Stimulated activated CD8-positive, alpha-beta memory T cell treated with anti-CD3 and anti-CD28 coated beads, Interleukin-4, amount 100 ng/mL, for 1 hour (primary cell): ENCODE measurements around the gene PCGF3.
"Not testable (repeated sequence)": the region's sequence is repeated elsewhere in the genome, so short reads cannot be mapped to it uniquely, and the experiment has no call there.

Experiments
- DNase-seq, 2 donors: peaks; one replicate each; pipeline ENCODE4 v3.0.0-alpha.2; 2020; ENCODE audit warnings: low read depth in 2 of 2, low spot score in 1 of 2

The PCGF3 gene

DNA sequence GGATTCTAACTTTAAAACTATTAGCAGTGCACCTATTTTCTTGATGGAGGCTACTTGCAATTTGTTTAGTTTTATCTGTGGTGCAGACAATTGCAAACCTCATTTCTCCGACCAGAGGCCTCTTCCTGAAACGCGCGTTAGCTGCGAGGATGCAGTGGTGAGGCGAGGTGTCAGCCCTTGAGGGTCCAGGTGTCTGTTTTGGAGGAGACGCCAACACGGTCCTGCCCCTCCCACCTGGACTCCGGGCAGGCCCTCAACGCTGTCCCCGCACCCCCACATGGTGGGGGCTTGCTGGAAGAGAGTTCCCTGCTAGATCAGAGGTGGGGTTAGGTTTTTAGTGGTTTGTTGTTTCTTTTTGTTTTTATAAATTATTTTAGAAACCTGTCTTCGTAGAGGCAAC is 34.4 kb downstream of the PCGF3 start:
- no peak for DNase-seq

GRCh38 chr4:740656-741282 is 35.1 kb downstream of the PCGF3 start:
- no peak for DNase-seq

DNA sequence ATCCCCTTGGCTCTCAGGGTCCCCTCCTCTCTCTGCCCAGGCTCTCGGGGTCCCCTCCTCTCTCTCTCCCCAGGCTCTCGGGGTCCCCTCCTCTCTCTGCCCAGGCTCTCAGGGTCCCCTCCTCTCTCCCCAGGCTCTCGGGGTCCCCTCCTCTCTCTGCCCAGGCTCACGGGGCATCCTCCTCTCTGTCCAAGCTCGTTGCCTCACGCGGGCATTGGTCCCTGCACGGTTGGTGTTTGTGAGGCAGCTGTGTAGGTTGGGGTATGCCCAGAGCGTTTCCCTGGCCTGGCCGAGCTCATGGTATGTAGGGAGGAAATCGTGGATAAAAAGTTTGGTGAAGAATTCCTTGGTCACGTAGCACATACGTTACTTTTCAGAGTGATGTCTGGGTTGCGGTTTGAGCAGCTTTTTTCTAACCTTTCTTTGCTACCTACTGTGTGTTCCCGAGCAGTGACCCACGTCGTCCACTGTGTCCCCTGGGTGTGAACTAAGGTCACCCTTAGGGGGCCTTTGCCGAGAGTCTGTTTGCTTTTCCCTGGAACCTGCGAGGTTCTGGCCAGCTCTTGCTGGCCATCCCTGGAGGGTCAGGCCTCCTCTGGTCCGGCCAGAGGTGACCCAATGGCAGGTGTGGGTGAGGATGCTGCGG is 36.6 kb downstream of the PCGF3 start:
- DNase-seq = no peak

DNA sequence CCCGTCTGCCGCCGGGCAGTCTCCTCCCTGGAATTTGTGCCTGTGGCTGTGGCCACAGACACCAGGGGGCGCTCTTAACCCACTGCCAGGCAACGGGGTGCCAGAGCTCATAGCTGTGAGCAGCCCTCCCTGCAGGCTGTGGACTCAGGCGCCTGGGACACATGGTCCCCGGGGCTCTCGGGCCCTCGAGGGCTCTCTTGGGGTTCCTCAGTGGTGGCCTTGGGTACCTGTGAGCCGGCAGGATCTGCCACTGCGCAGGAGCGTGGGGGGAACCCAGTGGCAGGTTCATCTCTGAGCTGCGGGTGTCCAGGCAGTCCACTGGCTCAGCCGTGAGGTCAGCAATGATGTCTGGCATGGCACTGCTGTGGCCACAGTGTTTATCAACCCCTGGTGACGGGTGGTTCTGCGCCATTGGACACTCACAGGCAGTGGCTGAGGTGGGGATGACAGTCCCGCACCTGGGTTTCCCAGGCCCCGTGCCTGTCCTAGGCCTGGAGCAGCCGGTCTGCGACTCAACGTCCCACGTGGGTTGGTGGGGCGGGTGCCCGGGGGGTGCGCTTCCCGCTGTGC is 37.2 kb downstream of the PCGF3 start:
- peak; percentile 53 to 60 for DNase-seq

DNA sequence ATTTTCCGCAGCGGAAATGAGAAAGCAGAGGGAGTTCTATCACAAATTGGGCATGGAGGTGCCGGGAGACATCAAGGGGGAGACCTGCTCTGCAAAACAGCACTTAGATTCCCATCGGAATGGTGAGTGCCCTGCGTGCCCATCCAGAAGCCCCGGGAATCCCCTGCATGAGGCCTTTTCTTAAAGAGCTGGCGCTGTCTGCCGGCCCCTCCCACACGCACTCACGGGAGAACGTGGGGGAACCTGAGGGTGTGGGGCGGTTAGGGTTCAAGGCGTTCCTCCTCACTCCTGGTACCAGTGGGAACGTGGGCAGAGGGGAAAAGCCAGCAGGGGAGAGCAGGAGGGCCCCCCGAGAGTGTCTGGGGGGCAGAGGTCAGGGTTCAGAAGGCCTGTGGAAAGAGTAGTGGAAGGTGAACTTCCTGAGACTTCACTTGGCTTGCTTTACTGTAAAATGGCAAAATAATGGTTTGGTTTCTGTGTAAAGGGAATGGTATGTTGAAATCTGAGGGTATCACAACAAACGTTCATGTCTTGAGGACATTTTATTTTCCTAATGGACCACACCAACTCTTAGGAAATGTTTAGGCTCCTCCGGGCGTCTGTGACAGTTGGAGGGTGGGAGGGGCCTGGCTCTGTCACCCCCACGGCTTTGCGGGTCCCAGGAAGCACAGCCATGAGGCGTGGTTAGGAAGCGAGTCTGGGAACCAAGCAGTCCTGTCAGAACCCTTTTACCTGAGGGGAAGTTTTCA is 38.0 kb downstream of the PCGF3 start:
- no peak for DNase-seq

DNA sequence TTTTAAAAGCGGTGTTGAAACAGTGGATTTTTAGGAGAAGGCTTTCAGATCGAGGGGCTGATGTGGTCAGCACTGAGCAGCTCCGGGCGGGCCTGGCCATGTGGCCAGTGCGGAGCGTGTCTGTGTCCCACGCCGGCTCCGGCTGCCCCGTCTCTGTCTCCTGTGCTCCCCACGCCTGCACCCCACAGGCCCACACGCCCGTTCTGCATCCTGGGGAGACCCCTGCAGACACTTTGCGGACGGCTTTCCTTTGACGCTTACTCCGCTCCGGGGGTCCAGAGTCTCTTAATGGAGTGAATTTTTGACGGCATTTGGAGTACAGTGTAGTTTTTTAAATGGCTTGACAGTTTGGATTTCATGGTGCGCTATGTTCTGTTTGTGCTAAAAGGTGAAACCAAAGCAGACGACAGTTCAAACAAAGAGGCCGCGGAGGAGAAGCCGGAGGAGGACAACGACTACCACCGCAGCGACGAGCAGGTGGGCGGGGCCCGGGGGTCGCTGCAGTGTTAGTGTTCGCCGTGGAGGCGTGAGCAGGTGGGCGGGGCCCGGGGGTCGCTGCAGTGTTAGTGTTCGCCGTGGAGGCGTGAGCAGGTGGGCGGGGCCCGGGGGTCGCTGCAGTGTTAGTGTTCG is 38.7 kb downstream of the PCGF3 start:
- DNase-seq = no peak

GRCh38 chr4:747546-748170 is 42.0 kb downstream of the PCGF3 start:
- no peak for DNase-seq

DNA sequence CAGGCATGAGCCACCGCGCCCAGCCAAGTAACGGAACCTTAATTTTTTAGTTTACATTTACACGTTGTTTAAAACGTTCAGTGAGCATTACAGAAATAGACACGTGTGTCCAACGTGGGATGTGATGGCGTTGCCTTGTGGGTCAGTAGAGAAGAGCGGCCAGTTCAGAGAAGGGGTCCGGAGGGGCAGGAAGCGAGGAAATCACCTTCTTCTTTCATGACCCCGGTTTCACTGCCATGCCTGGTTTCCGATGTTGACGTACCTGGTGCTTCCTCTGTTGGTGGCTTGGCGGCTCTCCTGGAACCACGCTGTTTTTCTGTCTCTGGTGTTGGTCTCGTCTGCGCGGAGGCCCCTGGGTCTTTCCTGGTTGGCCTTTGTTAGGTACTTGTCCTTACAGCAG is 42.8 kb downstream of the PCGF3 start:
- no peak for DNase-seq

- DNase-seq = no peak
These were observed 44.4 kb downstream of the PCGF3 start for GRCh38 chr4:749698-750666.

DNA sequence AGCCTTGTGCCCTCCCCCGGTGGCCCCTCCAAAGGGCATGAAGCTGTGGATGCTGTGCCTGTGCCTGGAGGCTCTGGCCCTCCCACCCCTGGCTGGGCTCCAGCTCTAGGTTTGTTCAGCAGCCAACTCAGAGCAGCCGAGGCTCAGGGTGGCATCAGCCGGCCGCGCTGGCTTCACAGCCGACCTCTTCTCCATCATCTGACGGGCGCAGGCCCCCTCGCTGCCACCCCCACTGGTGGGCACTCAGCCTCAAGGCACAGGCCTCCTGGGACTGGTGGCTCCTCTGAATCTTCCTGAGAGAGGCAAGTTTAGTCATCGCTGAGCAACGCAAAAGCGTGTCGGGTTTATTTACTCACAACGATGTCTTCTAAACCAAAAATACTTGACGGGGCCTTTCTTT is 46.0 kb downstream of the PCGF3 start:
- DNase-seq = no peak

DNA sequence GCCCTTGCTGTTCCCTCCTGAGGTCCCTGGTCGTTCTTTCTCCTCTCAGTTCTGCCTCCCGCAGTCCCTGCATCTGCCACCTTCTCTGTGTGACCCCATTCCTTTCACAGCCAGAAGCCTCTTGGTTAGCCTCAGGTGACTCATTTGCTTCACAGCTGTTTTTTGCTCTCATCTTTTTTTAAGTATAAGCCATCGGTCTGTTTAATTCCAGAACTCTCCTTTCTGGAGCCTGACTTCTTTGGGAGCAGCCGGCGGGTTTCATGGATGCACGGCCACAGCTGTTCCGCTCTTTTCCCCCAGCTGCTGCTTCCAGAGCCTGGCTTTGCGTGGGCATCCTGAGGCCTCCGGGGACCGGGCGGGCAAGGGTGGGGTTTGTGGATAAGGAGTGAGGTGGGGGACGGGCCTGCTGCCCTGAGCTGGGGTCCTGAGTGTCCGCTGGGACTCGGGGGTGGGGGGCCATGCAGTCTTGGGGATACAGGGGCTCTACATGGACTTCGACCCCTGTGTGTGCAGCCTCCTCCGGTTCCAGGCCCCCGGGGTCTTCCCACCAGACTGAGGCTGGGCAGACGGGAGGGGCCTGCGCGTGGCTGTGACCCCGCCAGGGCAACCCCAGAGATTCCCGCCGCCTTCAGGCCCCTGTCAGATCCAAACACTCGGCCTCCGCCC is 46.7 kb downstream of the PCGF3 start:
- no peak for DNase-seq

GRCh38 chr4:753186-753585 is 47.6 kb downstream of the PCGF3 start:
- DNase-seq = not testable (repeated sequence)

DNA sequence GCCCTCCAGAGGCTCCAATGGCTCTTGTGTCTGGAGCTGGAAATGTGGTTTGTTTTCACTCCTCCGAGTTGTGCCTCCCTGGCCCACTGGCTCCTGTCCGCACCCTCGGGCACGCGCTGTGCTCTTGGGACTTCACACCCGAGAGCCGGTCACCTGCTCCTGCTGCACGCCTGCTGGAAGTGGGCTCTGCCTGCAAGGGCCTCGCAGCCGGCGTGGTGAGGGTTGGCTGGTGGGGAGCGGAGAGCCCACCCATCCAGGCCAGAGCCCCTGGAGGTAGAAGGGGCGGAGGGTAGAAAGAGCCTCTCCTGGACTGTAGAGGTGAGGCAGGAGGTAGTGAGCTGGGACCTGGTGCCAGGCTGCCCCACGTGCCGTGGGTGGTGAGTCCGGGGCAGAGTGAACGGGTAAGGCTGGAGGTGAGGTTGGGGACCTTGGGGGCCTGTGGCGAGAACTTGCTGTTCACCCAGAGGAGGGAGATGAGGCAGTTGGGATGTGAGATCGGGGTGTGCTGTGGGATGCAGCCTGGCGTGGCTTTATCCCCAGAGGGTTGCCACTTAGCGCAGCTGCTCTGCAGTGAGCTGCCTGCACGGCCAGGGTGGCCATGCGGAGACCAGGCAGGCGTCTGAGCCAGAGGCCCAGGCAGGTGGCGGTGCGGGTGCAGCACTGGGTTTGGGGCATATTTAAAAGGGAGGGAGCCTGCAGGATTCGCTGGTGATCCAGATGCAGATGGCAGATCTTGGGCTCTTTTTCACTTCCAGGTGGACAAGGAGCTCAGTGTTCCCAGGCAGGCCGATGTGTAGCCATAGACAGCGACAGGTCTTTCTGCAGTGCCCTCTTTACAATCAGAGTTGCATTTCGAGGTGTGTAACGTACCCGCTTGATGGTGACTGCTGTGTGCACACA is 48.8 kb downstream of the PCGF3 start:
- no peak for DNase-seq

DNA sequence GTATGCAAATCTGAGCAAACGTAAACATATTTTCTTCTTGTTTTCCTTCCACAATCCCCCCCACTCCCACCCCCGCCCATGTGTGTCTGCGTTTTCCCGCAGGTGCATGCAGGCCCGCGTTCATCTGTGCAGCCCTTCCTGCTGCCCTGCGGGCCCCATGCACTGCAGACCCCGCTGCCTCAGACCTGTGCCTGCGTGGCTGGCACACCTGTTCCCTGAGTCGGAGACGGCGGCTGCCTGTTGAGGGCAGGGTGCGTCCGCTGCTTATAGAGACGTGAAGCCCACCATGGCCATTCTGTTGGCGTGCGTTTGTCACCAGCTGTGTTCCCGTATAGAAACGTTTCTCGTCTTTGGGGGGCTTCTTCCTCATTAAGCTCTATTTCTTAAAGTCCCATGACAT is 51.5 kb downstream of the PCGF3 start:
- no peak for DNase-seq

DNA sequence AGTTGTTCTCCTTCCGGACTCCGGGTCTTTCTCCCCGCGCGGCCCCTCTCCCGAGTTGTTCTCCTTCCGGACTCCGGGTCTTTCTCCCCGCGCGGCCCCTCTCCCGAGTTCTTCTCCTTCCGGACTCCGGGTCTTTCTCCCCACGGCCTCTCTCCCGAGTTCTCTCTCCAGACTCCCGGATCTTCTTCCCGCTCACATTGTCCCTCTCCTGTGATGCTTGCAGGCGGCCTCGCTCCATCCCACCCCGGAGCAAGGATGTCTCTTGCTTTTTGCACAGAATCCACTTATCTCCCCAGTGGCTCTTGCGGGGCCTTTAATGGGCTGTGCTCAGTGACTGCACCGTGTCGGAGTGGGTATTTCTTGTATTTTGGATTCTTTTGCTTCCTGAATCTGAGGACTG is 54.2 kb downstream of the PCGF3 start:
- not testable (repeated sequence) for DNase-seq

- DNase-seq = no peak
These were observed 55.0 kb downstream of the PCGF3 start for GRCh38 chr4:760616-761015.

DNA sequence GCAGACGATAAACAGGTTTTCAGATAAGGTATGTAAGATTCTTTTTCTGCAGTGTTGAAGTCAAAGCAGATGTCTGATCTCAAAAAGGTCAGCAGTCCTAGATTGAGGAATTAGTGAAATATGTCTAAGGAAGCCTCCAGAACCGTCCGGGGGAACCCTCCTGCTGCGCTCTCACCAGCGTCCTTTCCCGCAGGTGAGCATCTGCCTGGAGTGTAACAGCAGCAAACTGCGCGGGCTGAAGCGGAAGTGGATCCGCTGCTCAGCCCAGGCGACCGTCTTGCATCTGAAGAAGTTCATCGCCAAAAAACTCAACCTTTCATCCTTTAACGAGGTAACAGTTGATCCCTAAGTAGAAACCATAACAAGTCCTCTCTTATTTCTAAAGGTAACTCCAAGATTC is 55.5 kb downstream of the PCGF3 start:
- DNase-seq = no peak

DNA sequence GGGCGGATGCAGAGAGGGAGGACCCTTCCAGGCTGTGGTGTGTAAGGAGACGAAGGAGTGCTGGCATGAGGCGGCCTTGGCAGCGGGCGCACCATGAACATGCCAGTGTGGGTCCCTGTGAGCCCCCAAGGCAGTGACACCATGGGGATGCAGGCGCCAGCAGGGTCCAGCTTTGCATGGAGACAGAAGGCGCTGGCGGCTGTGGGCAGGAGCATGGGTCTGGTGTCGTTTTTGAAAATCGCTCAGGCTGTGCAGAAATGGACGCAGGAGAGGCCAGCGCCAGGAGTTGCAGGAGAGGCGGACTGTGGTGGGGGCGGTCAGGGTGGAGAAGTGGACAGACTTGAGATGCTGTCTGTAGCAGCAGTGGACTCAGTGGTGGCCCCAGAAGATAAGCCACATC is 56.1 kb downstream of the PCGF3 start:
- no peak for DNase-seq
